ENCODE measurements around the gene DCLRE1C. TPM values are rescaled to one million over a fixed set of nuclear protein-coding genes. Genes with fewer than 3 reads are reported as not detected.

DCLRE1C gene
- total and polyA plus RNA-seq, 9 of the 15 experiments (the other 6 are each of a cell fraction or from before 2014, with no cell fraction given): 8.8 to 22.2 (median 13.9) TPM

- peak; percentile 82; the same call in 1 of the 2 replicates for TF ChIP-seq CREB3L1 (IDR thresholded peaks at IDR 0.05; ENCODE audit: borderline replicate concordance, low read depth)
- no peak for TF ChIP-seq KDM1A (IDR thresholded peaks at IDR 0.05)
- TF ChIP-seq TCF15 (CRISPR knock-in tag; IDR thresholded peaks at IDR 0.05): no peak
- TF ChIP-seq, protein P1, sequence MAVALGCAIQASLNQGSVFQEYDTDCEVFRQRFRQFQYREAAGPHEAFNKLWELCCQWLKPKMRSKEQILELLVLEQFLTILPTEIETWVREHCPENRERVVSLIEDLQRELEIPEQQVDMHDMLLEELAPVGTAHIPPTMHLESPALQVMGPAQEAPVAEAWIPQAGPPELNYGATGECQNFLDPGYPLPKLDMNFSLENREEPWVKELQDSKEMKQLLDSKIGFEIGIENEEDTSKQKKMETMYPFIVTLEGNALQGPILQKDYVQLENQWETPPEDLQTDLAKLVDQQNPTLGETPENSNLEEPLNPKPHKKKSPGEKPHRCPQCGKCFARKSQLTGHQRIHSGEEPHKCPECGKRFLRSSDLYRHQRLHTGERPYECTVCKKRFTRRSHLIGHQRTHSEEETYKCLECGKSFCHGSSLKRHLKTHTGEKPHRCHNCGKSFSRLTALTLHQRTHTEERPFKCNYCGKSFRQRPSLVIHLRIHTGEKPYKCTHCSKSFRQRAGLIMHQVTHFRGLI (CRISPR knock-in tag; IDR thresholded peaks at IDR 0.05): no peak
- no peak for TF ChIP-seq ZFP36 (IDR thresholded peaks at IDR 0.05; ENCODE audit: low read depth, low read length, partially characterized antibody)
- no peak for TF ChIP-seq POU5F1 (IDR thresholded peaks at IDR 0.05; ENCODE audit: borderline replicate concordance, low read depth, low read length, partially characterized antibody)
- TF ChIP-seq ZNF512 (tag; IDR thresholded peaks at IDR 0.05): no peak
- 0 out of 2 replicates have a peak, but pooled peaks have one; percentile 16 for TF ChIP-seq ZNF263 (CRISPR knock-in tag; IDR thresholded peaks at IDR 0.05; ENCODE audit: borderline replicate concordance)
- no peak; a peak in 1 of 4 replicates for TF ChIP-seq TEAD1 (CRISPR knock-in tag; IDR thresholded peaks at IDR 0.05)
- peak; percentile 42 for TF ChIP-seq SP2 (IDR thresholded peaks at IDR 0.05; ENCODE audit: extremely low read depth, low read depth, low read length, poor library complexity, severe bottlenecking)
- TF ChIP-seq, protein P2, sequence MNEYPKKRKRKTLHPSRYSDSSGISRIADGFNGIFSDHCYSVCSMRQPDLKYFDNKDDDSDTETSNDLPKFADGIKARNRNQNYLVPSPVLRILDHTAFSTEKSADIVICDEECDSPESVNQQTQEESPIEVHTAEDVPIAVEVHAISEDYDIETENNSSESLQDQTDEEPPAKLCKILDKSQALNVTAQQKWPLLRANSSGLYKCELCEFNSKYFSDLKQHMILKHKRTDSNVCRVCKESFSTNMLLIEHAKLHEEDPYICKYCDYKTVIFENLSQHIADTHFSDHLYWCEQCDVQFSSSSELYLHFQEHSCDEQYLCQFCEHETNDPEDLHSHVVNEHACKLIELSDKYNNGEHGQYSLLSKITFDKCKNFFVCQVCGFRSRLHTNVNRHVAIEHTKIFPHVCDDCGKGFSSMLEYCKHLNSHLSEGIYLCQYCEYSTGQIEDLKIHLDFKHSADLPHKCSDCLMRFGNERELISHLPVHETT (CRISPR knock-in tag; conservative IDR thresholded peaks at IDR 0.05 in 1 of 2, IDR thresholded peaks at IDR 0.05 in 1 of 2): no peak; a peak in 1 of 4 replicates
- no peak for TF ChIP-seq MYNN (IDR thresholded peaks at IDR 0.05)
- TF ChIP-seq MYNN (CRISPR knock-in tag; IDR thresholded peaks at IDR 0.05): no peak
- no peak for TF ChIP-seq ZNF354B (CRISPR knock-in tag; IDR thresholded peaks at IDR 0.05)
- peak; percentile 94 for TF ChIP-seq SUPT5H (IDR thresholded peaks at IDR 0.05)
- no peak for TF ChIP-seq CCAR2 (IDR thresholded peaks at IDR 0.05; ENCODE audit: low read depth, low read length)
- TF ChIP-seq, protein P3, sequence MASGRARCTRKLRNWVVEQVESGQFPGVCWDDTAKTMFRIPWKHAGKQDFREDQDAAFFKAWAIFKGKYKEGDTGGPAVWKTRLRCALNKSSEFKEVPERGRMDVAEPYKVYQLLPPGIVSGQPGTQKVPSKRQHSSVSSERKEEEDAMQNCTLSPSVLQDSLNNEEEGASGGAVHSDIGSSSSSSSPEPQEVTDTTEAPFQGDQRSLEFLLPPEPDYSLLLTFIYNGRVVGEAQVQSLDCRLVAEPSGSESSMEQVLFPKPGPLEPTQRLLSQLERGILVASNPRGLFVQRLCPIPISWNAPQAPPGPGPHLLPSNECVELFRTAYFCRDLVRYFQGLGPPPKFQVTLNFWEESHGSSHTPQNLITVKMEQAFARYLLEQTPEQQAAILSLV (tag; IDR thresholded peaks at IDR 0.05): no peak
- peak; percentile 62; the same call in 1 of the 2 replicates for TF ChIP-seq ATF7 (IDR thresholded peaks at IDR 0.05)
These were observed at the start of gene DCLRE1C (continued) for GRCh38 chr10:14954001-14954770.
